Measurements from ENCODE around the gene SPRR1B.
"Not testable (repeated sequence)": the region's sequence is repeated elsewhere in the genome, so short reads cannot be mapped to it uniquely, and the experiment has no call there.

SPRR1B gene

GRCh38 chr1:153040950-153041631 is 10.1 kb downstream of the SPRR1B start, which contains the start of gene SPRR2D:
Gene SPRR2D (minus strand): TSS chr1:153041120. CDS start chr1:153040346, 774 bp downstream.
- DNase-seq: no peak

DNA sequence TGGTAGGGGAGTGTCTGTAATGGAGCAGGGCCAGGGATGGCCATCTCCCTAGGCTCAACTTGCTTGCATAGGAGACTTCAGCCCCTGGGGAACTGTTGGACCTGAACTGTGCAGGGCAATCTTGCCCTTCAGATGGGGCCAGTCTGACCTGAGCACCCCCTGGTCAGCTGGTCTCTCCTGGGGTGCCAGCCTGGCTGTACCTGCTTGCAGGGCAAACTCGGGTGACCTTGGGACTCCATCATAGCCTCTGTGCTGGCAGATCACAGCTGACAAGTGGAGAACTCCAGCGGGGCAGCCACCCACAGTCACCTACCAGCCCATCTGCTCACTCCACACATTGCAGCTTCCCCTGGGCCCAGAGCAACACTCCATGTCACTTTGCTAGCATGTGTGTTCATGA is 18.2 kb downstream of the SPRR1B start:
- no peak for DNase-seq

GRCh38 chr1:153056111-153056510 is 25.1 kb downstream of the SPRR1B start:
- not testable (repeated sequence) for DNase-seq

GRCh38 chr1:153057375-153057774 is 26.4 kb downstream of the SPRR1B start, which contains the start of gene SPRR2A:
Gene SPRR2A (minus strand): TSS chr1:153057512. CDS start chr1:153056735, 777 bp downstream.
- no peak for DNase-seq

DNA sequence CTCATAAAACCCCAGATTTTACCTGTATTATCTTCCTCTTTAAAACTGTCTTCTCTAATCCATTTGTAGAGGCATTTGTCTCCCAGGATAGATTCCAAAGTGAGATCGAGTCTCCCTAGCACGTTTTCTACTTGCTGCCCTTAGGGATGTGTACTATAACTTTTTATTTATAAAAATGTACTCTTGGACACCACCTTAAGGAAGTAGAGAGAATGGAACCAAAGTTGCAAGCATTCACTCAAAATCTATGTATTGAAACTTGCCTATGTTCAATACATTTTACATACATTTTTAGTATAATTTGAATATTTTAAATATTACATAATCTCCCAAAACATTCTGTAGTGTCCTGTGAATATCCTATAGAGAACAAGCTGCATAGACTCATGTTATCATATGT is 27.2 kb downstream of the SPRR1B start:
- DNase-seq: no peak

- no peak for DNase-seq
These were observed 28.1 kb downstream of the SPRR1B start for GRCh38 chr1:153058826-153059784.

DNA sequence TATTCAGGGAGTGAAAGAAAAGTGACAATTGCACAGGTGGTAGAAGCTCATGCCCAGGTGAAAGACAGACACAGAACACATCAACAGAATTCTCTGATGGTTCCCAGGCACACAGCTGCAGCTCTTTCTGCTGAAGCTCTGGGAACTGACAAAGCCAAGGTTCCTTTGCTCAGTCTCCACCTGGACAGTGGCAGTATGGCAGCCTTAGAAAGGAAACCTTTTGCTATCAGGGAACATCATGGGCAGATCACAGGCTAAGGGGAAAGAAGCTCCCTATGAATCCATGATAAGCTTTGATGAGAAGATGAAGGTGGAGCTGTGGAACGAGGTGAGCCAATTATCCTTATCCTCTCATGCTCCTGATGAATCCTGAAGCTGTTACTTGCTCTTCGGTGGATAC is 39.2 kb downstream of the SPRR1B start:
- no peak for DNase-seq

DNA sequence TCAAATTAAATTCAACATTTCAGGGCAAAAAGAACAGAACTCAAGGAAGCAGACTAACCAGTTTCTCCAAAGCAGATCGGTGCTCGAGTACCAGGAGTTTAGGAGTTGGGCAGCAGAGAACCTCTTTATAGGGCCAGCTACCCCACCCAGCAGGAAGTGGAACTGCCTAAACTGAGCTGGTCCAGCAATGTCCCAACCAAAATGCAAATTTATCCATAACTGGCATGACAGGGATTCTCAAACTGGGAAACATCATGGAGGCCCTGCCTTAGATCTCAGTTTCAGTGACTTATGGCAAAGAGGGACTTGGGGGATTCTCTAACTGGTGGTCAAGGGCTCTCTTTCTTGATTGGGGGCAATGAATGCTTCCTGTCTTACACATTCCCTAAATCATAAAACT is 40.5 kb downstream of the SPRR1B start, which contains the start of gene SPRR2B:
SPRR2B (minus strand) TSS at position 101 of the 400 bp plus-strand sequence. CDS start 772 bp downstream, outside the sequence.
- DNase-seq: no peak

- no peak for DNase-seq
These were observed 42.1 kb downstream of the SPRR1B start for GRCh38 chr1:153072806-153073726.

GRCh38 chr1:153081736-153082135 is 50.7 kb downstream of the SPRR1B start:
- no peak for DNase-seq

All from NCI-H1092 (cell line).